GM10266 (cell line): ENCODE measurements around the gene SSBP1.

ENCODE experiments used
- DNase-seq: peaks from one replicate; pipeline ENCODE4 v3.0.0; 2012; ENCODE audit errors: extremely low spot score
- TF ChIP-seq, protein P1 (sequence below): IDR thresholded peaks from 2 replicates; pipeline ENCODE4 v1.5.1; 2012; ENCODE audit warnings: mild to moderate bottlenecking, low read depth; ENCODE audit not compliant: control insufficient read depth, insufficient read depth; ENCODE audit errors: missing control alignments

The SSBP1 gene

DNA sequence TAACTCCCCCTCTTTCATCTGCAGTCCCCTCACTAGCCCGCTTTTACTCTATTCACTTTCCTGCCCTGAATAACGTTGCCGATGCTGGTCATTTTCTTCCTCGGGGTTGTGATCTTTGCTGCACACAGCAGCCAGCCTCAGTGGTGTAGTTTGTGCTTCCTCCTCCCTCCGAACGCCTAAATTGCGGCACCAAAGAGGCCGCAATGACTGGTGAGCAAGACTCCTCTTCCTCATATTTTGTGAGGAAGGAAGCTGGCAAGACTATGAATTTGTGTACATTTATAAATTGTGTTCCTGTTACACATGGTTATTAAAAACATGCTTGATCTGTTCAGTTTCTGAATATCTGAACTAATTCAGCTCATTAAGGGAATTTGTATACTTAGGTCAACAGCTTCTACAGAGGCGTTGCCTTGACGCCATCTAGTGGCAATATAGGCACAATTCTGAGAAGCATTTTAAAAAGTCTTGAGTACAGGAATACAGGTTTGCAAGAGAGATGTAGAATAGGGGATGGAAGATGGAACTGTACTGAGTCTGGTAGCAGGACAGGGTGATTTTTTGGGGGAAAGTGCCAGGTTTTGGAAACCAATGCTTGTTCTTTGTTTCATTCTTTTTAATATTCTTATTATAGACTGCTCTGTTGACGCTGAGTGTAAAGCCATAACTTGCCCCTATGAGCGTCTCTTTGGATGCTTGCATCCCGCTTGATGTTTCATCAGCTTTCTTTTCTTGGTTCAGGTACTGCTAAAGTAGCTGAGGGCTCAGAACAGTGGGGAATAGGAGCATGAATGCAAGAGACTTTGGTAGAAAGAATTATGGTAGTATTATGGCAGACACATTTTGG lies 47.8 kb downstream of the SSBP1 start:
- TF ChIP-seq, protein P1, sequence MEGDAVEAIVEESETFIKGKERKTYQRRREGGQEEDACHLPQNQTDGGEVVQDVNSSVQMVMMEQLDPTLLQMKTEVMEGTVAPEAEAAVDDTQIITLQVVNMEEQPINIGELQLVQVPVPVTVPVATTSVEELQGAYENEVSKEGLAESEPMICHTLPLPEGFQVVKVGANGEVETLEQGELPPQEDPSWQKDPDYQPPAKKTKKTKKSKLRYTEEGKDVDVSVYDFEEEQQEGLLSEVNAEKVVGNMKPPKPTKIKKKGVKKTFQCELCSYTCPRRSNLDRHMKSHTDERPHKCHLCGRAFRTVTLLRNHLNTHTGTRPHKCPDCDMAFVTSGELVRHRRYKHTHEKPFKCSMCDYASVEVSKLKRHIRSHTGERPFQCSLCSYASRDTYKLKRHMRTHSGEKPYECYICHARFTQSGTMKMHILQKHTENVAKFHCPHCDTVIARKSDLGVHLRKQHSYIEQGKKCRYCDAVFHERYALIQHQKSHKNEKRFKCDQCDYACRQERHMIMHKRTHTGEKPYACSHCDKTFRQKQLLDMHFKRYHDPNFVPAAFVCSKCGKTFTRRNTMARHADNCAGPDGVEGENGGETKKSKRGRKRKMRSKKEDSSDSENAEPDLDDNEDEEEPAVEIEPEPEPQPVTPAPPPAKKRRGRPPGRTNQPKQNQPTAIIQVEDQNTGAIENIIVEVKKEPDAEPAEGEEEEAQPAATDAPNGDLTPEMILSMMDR = peak; percentile 88
- peak; percentile 56 for DNase-seq

DNA sequence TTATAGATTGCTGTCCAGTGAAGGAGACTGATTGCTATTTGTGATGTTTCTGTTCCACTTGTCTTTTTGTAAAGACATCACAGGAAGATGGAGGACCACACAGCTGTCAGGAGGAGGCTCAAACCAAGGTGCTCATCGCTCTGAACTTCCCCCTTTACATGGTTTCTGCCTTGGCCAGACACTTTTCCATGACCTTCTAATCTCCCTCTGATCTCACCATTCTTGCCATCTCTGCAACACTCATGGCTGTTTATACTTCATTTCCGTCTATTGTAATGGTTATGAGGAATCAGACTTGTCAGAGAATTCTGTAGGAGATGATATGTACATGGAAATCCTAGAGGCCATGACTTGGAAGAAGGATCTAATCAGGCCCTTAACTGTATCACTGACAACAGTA lies 50.1 kb downstream of the SSBP1 start:
- DNase-seq = no peak
- TF ChIP-seq, protein P1 = no peak

DNA sequence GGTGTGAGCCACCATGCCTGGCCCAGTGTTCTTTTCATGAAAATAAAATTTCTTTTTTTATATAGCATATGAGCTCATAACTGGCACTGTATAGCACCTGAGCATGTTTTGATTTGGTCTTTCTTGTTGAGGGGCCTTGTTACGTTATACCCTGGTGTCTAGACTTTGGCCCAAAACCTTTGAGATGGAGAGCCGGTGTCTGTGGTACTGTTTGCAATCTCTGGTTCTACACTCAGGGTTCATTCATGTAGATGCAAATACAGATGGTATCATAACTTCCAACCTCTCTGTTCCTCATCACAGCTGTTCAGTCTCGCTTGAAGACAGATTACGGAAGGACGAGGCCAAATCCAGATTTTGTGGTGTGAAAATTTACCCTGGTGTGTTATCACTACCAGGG lies 51.8 kb downstream of the SSBP1 start, which contains the start of gene TAS2R5:
Gene TAS2R5, plus strand, starts transcription at position 301 of the 400 bp plus-strand sequence. CDS start 145 bp downstream, outside the sequence.
- DNase-seq = no peak

DNA sequence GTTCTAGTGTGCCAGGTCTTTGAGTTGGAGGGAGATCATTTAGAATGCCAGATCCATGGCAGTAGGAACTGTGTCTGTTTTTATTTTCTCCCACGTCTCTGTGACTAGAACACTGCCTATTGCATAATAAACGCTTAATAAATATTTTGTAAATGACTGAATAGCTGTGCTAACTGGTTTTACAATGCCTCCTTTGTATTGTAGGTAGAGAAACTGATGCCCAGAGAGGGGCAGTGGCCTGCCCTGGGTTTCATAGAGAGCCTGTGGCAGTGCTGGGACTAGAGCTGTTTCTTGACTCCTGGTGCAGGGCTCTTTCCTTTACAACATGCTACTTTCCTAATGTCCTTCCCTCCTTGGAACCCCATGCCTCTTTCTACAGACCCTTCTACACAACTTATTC lies 54.4 kb downstream of the SSBP1 start:
- TF ChIP-seq, protein P1 = no peak

More for the DNA sequence above, 51.8 kb downstream of the SSBP1 start, which contains the start of gene TAS2R5:
- TF ChIP-seq, protein P1 = no peak

More for the DNA sequence above, 54.4 kb downstream of the SSBP1 start:
- DNase-seq = no peak
